HG03558 (cell line): Measurements from ENCODE around the gene DDOST.

ENCODE experiments used
- ATAC-seq: cut with Tn5 transposase; IDR thresholded peaks from one replicate; pipeline ENCODE4 v1.9.1; 2021; ENCODE audit warnings: moderate number of reproducible peaks; ENCODE audit not compliant: unreplicated experiment; ENCODE audit errors: extremely low read depth

DDOST gene

DNA sequence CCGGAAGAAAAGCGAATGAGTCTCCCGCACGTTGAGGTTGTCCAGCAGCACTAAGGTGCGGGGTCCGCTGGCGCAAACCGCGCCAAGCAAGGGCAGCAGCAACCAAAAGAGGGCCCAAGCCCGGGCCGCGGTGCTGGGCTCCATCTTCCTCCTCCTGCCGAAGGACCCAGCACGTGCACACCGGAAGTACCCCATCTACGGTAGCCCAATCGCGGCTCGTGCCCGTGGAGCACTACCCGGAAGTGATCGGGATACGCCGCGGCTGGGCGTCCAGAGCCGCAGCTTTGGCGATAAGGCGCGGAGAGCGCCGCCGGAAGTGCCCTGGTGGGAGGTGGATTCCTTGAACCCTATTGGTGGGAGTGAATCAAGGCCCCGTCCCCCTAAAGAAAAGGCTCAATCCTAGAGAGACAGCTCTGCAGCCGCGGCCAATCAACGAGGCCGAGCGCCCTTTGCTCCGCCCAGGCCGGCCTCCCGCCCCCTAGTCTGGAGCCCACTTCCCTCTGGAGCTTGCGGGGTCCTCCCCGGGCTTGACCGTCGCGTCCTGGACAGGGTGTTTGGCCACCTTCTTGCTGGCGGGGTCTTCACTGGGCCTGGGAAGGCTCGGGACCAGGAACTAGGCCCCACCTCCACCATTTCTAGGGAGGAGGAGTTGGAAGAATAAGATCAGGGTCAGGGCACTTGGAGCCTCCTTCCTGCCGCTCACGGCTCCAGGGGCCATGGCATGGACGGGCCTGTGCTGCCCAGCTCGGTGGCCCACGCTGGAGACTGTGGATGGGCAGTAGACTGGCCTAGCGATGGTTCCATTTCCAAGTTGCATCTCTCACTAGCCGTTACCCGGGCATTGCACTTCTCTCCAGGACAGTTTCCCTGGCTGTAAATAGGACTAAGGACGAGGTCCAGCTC, at the start of gene DDOST:
Gene DDOST, minus strand, starts transcription at position 163 of the 903 bp plus-strand sequence. Its CDS starts 19 bp downstream, at position 144.
- peak; percentile 84 for ATAC-seq

DNA sequence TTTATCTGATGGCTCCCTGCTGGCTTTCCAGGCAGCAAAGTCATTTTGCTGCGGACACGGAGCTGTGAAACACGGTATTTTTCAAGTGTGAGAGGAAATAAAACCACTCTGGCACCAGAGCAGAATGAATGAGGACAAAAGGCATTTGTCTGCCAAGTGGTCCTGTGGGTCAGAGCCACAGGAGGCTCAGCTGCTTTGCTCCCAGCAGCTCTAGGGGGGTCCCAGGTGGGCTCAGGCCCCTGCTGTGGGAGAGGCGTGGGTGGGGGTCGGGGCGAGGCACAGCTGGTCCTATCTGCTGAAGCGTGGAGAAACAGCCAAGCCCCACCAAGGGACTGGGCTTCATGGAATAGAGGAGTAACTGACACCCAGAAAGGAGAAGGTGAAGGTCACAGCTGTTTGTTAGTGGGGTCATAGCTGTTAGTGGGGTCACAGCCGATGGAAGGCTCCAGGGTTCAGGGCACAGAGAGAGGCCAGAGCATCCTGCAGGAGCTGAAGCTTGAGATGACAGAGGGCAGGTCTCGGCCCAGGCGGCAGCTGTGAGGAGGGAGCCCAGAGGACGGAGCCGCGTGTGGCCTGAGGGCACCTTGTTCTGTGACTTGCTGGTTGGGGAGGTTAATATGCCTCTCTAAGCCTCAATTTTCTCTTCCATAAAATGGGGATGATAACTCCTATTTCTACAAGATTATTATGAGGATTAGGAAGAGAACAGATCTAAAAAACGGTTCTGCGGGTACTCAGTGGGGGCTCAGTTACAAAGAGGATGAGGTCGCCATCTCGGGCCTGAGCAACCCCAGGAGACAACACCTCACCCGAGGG, 49.5 kb upstream of the DDOST start:
- no peak for ATAC-seq

DNA sequence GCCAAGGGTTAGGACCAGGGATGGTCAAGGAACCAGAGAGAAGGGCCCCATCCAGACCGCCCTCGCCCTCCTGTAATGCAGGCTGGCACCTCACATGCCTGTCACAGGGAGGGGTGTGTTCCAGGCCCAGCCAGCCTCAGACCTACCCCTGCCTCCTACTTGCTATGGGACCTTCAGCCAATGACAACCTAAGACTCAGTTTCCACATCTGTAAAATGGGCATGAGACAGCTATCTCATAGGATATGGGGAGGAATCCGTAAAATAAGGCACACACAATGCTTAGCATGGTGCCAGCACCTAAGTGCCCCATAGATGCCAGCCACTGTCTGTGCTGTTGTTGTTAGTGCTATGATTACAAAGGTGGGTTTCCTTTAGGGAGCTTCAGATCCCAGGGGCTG, 48.7 kb upstream of the DDOST start:
- ATAC-seq, result no peak

DNA sequence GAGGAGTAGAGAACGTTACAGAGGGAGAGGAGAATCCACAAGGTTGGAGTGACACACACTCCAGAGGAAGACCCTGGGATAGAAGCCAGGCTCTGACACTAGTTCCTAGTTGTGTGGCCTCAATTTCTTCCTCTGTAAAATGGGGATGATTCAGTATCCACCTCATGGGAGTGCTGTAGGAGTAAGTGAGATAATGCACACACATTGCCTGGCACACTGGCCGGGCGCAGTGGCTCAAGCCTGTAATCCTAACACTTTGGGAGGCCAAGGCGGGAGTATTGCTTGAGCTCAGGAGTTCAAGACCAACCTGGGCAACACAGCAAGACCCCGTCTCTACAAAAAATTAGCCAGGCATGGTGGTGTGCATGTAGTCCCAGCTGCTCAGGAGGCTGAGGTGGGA, 47.7 kb upstream of the DDOST start:
- no peak for ATAC-seq

DNA sequence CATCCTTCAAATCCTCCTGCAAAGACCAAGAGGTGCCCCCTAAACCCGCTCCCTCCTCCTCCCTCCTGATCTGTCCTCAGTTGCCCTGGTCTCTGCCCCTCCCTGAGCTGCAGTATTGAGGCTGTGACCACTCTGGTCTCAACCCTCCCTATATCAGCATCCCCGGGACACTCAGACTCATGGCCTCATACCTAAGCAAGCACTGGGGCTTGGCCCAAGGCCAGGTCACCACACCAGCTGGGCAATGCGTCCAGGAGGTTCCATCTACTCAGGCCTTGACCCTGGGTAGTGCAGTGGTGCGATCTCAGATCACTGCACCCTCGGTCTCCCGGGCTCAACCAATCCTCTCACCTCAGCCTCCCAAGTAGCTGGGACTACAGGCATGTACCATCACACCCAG, 46.9 kb upstream of the DDOST start:
- no peak for ATAC-seq

DNA sequence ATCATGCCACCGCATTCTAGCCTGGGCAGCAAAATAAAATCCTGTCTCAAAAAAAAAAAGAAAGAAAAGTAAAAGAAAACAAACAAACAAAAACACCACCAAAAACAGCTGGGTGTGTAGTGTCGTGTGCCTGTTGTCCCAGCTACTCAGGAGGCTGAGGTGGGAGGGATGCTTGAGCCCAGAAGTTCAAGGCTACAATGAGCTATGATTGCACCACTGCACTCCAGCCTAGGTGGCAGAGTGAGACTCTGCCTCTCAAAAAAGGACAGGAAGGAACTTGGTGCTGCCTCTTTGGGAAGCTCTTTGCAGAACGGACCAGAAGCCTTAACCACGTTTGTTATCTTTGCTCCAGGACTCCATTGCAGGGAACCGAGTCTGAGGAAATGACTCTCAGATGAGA, 45.7 kb upstream of the DDOST start:
- ATAC-seq, result no peak

DNA sequence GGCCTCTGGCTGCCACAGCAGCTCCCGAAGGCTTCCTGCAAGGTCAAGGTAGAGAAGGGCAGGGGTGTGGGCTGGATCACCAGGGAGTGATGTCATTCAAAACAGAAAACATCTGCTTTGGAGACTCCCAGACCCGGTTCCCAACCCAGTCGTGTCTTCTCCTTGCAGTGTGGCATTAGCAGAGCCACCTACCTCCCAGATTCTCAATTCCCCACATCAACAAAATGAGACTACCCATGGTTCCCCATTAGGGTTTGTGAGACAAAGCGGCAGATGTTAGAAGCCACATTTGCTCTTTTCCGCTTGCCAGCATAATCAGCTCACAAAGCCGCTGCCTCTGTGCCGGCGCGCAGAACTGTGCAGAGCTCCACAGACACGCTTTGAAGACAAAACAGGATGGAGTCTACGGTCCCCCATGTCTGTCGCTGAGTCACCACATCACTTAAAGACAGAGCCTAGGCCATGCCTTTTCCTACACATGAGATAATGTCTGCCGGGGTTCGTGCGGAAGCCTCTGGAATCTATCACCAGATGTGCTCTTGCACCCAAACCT, 44.1 kb upstream of the DDOST start:
- no peak for ATAC-seq

DNA sequence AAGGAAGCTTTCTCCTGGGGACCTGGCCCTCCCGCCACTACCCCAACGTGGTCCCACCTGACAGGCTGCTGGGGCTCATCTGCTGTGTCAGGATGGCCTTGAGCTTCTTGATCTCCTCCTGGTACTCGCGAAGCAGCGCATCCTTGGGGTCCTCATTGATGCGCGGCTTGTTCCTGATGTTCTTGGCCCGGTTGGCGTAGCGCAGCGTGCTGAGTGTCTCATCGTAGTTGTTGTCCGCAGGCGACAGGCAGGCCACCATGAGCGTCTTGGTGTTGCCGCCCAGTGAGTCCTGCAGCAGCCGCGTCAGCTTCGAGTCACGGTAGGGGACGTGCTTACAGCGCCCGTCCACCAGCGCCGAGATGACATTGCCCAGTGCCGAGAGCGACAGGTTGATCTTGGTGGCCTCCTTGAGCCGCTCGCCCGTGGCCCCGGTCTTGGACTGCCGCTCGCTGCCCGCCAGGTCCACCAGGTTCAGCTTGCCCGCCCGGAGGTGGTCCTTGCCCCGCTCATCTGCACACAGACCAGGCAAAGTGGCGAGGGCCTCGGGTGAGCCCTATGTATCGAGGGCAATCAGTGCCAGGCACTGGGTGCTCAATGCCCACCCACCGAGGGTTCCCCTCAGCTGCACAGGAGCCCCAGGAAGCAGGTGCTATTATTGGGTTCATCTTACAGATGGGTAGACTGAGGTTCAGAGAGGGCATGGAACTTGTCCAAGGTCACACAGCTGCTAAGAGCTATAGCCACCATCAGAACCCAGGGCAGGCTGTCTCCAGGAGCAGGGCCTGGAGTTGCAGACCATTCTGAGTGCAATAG, 43.4 kb upstream of the DDOST start:
- no peak for ATAC-seq

DNA sequence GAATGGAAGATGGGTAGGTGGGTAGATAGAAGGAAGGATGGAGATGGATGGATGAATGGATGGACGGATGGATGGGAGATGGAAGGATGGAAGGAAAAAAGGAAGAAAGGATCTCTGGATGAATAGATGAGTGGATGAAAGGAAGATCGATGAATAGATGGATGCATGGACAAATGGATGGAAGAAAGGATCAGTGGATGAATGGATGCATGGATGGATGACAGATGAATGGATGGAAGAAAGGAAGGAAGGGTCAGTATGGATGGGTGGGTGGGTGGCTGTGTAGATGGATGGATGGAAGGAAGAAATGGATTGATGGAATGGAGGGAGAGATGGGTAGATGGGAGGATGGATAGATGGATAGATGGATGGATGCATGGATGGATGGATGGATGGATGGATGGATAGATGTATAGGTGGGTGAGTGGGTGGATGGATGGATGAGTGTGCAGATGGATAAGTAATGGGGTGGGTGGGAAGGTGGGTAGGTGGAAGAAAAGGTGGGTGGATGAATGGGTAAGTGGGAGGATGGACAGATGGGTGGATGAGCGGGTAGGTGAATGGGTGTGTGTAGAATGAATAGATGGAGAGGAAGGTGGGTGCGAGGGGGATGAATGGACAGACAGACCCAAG, 42.1 kb upstream of the DDOST start:
- no peak for ATAC-seq

DNA sequence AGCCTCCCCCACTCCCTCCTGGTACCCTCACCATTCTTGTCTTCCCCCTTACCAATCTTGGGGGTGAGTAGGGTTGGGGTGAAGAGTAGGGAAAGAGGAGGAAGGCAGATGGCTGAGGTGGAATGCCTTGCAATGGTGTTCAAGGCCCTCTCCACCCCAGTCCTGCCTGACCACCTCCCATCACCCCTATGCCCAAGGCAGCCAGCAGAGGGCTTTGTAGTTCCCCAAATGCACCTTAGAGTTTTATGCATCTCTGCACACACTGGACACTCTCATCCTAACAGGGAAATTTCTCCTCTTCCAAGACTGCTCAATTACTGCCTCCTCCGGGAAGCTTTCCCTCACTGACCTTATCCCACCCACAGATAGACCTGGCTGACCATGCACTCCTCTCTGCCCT, 41.2 kb upstream of the DDOST start:
- ATAC-seq, result no peak

DNA sequence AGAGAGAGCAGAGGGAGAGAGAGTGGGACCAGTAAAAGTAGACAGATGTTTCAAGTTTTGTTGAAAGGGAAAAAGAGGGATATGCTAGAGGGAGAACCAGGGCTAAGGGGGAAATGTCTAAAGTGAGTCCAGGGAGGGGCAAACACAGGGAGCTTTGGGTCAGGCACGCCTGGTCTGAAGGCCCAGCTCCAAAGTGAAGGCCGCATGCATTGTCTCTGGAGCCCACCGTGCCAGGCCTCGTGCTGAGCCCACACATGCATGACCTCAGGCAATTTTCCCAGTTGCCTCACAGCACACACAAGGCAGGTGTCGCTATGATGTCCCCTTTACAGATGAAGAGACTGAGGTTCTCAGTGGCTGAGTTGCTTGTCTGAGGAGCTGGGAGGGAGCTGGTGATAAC, 40.7 kb upstream of the DDOST start:
- no peak for ATAC-seq

DNA sequence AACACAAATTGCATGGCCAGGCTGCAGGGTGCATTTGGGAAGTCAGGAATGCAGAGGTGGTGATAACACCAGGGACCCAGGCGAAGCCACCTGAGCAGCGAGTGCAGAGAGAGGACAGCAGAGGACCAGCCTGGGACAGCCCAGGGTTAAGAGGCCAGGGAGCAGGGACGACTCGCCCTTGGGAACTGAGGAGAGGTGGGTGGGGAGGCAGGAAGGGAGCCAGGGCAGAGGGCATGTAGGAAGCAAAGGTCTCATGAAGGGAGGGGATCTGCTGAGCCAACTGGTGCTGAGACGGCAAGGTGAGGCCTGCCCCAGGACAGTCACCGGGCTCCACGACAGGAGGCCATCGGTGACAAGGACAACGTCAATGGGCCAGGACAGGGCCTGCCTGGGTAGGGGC, 40.3 kb upstream of the DDOST start:
- ATAC-seq, result no peak

DNA sequence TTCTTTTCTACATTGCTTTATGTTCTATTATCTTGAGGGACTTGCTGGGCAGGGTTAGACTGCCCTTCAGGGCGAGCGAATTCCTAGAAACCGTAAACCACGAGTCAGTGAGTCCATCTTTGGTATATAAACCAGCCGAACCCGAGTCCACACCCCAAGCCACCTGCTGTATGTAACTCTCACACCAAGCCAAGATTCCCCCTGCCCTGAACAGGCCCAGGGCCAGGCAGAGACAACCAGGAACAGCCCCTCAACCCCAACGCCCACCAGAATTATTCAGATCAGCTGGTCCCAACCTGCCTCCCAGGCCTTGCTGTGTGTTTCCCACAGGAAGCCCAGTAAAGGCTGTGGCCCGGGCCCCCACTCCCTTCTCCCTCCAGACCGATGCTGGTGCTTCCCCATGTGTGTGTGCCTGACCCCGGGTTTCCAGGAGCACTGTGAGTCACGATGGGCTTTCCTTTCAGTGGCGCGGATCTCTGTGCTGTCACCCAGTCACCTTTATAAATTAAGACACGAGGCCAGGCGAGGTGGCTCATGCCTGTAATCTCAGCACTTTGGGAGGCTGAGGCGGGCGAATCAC, 39.6 kb upstream of the DDOST start:
- ATAC-seq, result no peak

DNA sequence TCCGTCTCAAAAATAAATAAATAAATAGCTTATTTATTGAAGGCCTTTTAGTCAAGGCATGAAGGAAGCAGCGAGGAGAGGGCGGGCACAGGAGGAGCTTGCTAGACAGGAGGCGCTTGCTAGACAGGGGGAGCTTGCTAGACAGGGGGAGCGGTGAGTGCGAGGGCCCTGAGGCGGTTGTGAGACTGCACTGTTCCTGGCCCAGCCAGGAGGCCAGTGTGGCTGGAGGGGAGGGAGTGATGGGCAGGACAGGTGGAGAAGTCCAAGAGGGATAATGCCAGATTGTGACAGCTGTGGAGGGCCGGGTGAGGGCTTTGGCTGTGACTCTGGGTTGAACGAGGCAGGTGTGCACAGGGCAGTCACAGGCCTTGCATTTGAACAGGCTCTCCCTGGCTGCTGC, 38.4 kb upstream of the DDOST start:
- no peak for ATAC-seq

DNA sequence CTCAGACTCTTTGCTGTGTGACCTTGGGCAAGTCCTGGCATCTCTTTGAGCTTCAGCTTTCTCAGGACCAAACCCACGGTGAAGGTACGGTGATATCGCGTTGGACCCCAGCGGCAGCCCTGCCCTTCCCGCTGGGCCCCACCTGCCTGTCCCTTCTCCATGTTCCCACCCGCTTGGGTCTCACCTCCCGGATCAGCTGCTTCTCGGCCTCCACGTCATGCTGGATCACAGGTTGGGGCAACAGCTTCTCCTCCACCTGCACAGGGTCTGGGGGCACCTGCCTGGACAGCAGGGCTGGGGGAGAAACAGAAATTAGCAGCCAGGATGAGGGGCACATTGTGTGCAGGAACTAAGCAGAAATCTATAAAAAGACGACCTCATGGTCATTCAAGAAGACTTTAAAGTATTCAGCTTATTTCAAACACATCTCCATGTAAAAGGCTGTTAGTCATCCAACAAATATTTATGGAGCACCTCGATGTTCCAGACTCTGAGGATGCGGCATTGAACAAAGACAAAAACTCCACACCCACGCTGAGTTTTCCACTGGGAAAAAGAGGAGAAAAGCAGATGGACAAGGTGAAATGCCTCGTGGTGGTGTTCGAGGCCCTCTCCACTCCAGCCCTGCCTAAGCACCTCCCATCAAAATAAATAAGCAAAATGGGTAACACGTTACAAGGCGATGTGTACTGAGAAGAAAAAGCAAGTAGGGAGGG, 37.2 kb upstream of the DDOST start:
- ATAC-seq, result no peak

DNA sequence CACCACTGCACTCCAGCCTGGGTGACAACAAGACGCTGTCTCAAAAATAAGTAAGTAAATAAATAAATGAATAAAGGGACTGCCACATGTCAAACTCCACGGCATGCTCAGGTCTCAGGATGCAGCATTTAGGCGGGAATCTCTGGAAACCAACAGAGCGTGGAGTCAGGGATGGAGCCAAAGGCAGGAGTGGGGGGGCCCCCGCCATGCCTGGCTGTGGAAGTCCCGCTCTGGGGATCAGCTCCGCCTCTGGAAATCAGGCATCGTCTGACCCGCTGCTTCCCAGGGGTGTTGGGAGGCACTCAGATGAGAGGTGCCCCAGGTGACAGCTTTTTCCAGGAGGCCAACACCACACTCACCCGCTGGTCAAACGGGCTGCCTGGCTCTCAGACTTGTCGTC, 36.4 kb upstream of the DDOST start:
- ATAC-seq, result no peak

DNA sequence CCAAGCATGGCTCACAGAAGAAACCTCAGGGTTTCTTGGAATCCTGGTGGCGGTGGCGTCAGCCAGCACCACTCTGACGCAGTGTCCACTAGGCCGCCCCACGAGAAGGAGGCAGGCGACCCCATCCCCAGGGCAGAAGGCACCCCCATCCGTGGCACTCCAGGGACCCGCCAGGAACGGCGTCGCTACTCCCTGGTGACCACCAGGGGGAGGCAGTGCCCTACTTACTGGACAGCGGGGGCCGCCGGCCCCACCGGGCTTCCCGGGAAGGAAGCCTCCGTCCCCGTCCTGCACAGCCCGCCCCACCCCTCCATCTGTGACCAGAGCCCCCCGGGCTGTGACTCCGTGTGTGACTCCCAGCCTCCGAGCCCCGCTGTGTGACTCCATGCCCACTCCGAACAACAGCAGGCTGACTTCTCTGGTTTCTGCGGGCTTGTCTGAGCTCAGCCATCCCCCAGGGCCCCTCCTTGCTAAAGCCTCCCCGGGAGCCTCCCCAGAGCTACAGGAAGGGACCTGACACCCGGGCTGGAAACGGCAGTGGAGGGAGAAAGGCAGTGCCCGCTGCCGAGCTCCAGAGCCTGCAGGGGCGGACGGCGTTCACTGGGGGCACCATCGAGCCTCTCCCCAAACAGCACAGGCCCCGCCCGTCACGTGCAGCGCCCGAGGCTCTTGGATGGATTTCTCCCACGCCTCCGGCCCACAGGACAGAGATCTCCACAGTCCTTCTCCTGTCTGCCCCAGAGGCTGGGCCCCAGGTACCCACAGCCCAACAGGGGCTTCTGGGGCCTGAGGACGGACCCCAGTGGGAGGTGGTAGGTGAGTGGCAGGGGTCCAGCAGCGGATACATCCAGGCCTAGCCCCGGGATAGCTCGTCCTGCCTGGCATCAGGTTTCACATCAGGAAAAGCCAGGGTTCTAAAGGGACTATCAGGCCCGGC, 35.5 kb upstream of the DDOST start:
- ATAC-seq, result no peak

DNA sequence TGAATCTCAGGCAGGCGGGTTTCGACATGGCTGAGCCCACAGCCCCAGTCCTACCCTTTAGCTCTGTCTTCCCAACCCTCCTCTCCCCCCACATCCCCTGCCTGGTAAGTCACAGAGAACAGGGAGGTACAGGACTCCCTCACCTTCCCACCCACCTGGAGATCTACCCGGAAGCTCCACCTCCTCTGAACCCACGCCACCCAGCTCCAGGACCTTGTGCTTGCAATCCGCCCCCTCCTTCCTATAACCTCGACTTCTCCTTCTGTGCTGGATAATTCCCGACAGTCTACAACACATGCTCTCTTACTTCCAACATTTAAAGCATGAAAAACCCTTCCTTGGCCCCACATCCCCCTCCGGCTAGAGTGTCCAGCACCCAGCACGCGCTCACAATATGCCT, 34.3 kb upstream of the DDOST start:
- ATAC-seq, result no peak
